Esophagus (tissue), 2 donors: Measurements from ENCODE around the gene RHOA. TPM values are rescaled to one million over a fixed set of nuclear protein-coding genes. Genes with fewer than 3 reads are reported as not detected.

Source experiments
- H3K27ac ChIP-seq, 2 donors: one replicate each; pipeline ENCODE4 v1.5.1; 2013; ENCODE audit warnings: low read depth in 2 of 2, mild to moderate bottlenecking in 2 of 2, inconsistent platforms in 1 of 2, low read length in 1 of 2, moderate library complexity in 1 of 2
- H3K27me3 ChIP-seq, 2 donors: one replicate each; pipeline ENCODE4 v1.6.1; 2013; ENCODE audit warnings: low read length in 2 of 2, control low read depth in 1 of 2, mild to moderate bottlenecking in 1 of 2; ENCODE audit not compliant: insufficient read depth in 2 of 2, control insufficient read depth in 1 of 2
- H3K36me3 ChIP-seq, 2 donors: one replicate each; pipeline ENCODE4 v1.6.1; 2013; ENCODE audit warnings: low read length in 1 of 2; ENCODE audit not compliant: control insufficient read depth in 2 of 2, insufficient read depth in 2 of 2
- H3K4me1 ChIP-seq, 2 donors: one replicate each; pipeline ENCODE4 v1.6.1; 2013; ENCODE audit warnings: low read length in 1 of 2; ENCODE audit not compliant: control insufficient read depth in 2 of 2, insufficient read depth in 2 of 2
- H3K4me3 ChIP-seq, 2 donors: one replicate each; pipeline ENCODE4 v1.5.1; 2013; ENCODE audit warnings: low read length in 2 of 2, mild to moderate bottlenecking in 2 of 2, low read depth in 1 of 2, moderate library complexity in 1 of 2
- H3K9me3 ChIP-seq, 2 donors: one replicate each; pipeline ENCODE4 v1.6.1; 2013; ENCODE audit warnings: mild to moderate bottlenecking in 2 of 2, low read depth in 1 of 2, low read length in 1 of 2, moderate library complexity in 1 of 2; ENCODE audit not compliant: control insufficient read depth in 2 of 2, insufficient read depth in 1 of 2
- whole genome bisulfite sequencing, 2 donors: extraction: QIAGEN DNeasy Blood & Tissue Kit; methylation state at CpG; one replicate each; pipeline ENCODE4 v1.1.7; 2013; 5-methylcytosine and 5-hydroxymethylcytosine counted together
- polyA plus RNA-seq, 2 donors: library from polyadenylated mRNA; stranded (reverse); fragments of 200-250 nt; gene quantifications; one replicate each; pipeline ENCODE4 v1.2.3, GENCODE V29; 2013
- donor health status: healthy with polysubstance abuse.
- donor health status: Bipolar disorder and iron deficiency.

RHOA gene
- polyA plus RNA-seq, 2 donors: 162 to 244 TPM

GRCh38 chr3:49313896-49314688 lies 97.7 kb downstream of the RHOA start:
- 82 to 85% methylated on average over 1 of the region's 1 CpG for WGBS, 2 donors
- Histone ChIP-seq H3K36me3 (peaks cover 23 to 32% of the 10 kb centered on the region in 2 donors), H3K9me3 (no peaks in the 10 kb centered on the region), H3K4me1 (peaks cover 0 to 3% of the 10 kb centered on the region in 2 donors), H3K4me3 (no peak overlapping the region), H3K27me3 (no peaks in the 10 kb centered on the region), H3K27ac (no peak overlapping the region)

GRCh38 chr3:49311283-49311682 lies 100.5 kb downstream of the RHOA start:
- H3K9me3 ChIP-seq: no peaks in the 10 kb centered on the region
- no peak overlapping the region for H3K27ac ChIP-seq
- H3K27me3 ChIP-seq: no peaks in the 10 kb centered on the region
- H3K4me3 ChIP-seq: no peak overlapping the region
- peaks cover 16 to 24% of the 10 kb centered on the region in 2 donors for H3K36me3 ChIP-seq
- WGBS, 2 donors: 95% methylated on average over 3 of the region's 3 CpGs
- no peaks in the 10 kb centered on the region for H3K4me1 ChIP-seq

- WGBS, 2 donors: 92 to 95% methylated on average over 1 of the region's 1 CpG
- Histone ChIP-seq H3K27ac (no peak overlapping the region), H3K36me3 (peaks cover 16 to 25% of the 10 kb centered on the region in 2 donors), H3K9me3 (no peaks in the 10 kb centered on the region), H3K27me3 (no peaks in the 10 kb centered on the region), H3K4me1 (no peaks in the 10 kb centered on the region), H3K4me3 (no peak overlapping the region)
These were observed 101.1 kb downstream of the RHOA start for GRCh38 chr3:49310677-49311076.

Other genes with a start within 250 kb of the RHOA start
- gene CCDC71, start 245.6 kb downstream of the RHOA start, polyA plus RNA-seq: 10 to 100 TPM; 10.1 to 19.1 TPM
- gene KLHDC8B, start 240.4 kb downstream of the RHOA start, polyA plus RNA-seq: 10 to 100 TPM; 24.5 to 39.0 TPM
- gene C3orf62, start 134.7 kb downstream of the RHOA start, polyA plus RNA-seq: 1 to 10 TPM; 4.2 to 6.6 TPM
- gene USP4, start 71.9 kb downstream of the RHOA start, polyA plus RNA-seq: 10 to 100 TPM; 24.7 to 28.5 TPM
- gene GPX1, start 53.6 kb downstream of the RHOA start, polyA plus RNA-seq: 100 to 1,000 TPM; 245 to 383 TPM
- gene TCTA, start 447 bp upstream of the RHOA start, polyA plus RNA-seq: 10 to 100 TPM; 11.3 to 14.5 TPM
- 10 to 100 TPM in 1 of 2 donors, 1 to 10 TPM in 1; 3.4 to 14.2 TPM for gene AMT, start 10.5 kb upstream of the RHOA start, polyA plus RNA-seq
- gene NICN1, start 17.3 kb upstream of the RHOA start, polyA plus RNA-seq: 1 to 10 TPM; 5.0 to 7.0 TPM
- 10 to 100 TPM in 1 of 2 donors, 1 to 10 TPM in 1; 8.6 to 18.8 TPM for gene DAG1, start 58.3 kb upstream of the RHOA start, polyA plus RNA-seq
- gene BSN, start 142.5 kb upstream of the RHOA start, polyA plus RNA-seq: under 1 TPM; 0.01 to 0.08 TPM